ENCODE results near the gene MED1.
A peak's percentile ranks its signal among the peaks of the same experiment; 100 is the strongest.
"Not testable (repeated sequence)": the region's sequence is repeated elsewhere in the genome, so short reads cannot be mapped to it uniquely, and the experiment has no call there.

Gene MED1

GRCh38 chr17:39450847-39451581 lies at the start of gene MED1:
Gene MED1 (minus strand): TSS chr17:39451263. CDS start chr17:39451062, 201 bp downstream.
- peak; percentile 96 for DNase-seq (ENCODE audit: low spot score)

- not testable (repeated sequence) for DNase-seq (ENCODE audit: low spot score)
These were observed 45.9 kb upstream of the MED1 start for GRCh38 chr17:39496921-39497320.

GRCh38 chr17:39487946-39488345 lies 36.9 kb upstream of the MED1 start:
- DNase-seq (ENCODE audit: low spot score), result no peak

- not testable (repeated sequence) for DNase-seq (ENCODE audit: low spot score)
These were observed 36.4 kb upstream of the MED1 start for GRCh38 chr17:39487490-39487889.

- no peak for DNase-seq (ENCODE audit: low spot score)
These were observed 35.2 kb upstream of the MED1 start for GRCh38 chr17:39486242-39486641.

- DNase-seq (ENCODE audit: low spot score), result no peak
These were observed 34.5 kb upstream of the MED1 start for GRCh38 chr17:39485555-39485954.

- no peak for DNase-seq (ENCODE audit: low spot score)
These were observed 33.1 kb upstream of the MED1 start for GRCh38 chr17:39484178-39484577.

- no peak for DNase-seq (ENCODE audit: low spot score)
These were observed 32.4 kb upstream of the MED1 start for GRCh38 chr17:39483506-39483905.

GRCh38 chr17:39479631-39480030 lies 28.6 kb upstream of the MED1 start:
- not testable (repeated sequence) for DNase-seq (ENCODE audit: low spot score)

GRCh38 chr17:39473310-39473709 lies 22.2 kb upstream of the MED1 start:
- DNase-seq (ENCODE audit: low spot score), result no peak

- not testable (repeated sequence) for DNase-seq (ENCODE audit: low spot score)
These were observed 17.5 kb upstream of the MED1 start for GRCh38 chr17:39468610-39469009.

- not testable (repeated sequence) for DNase-seq (ENCODE audit: low spot score)
These were observed 13.6 kb upstream of the MED1 start for GRCh38 chr17:39464639-39465181.

GRCh38 chr17:39462631-39463375 lies 11.7 kb upstream of the MED1 start:
- no peak for DNase-seq (ENCODE audit: low spot score)

GRCh38 chr17:39461926-39462569 lies 11.0 kb upstream of the MED1 start:
- peak; percentile 21 for DNase-seq (ENCODE audit: low spot score)

GRCh38 chr17:39461113-39461925 lies 10.3 kb upstream of the MED1 start, which contains the start of gene CDK12:
Gene CDK12 (plus strand): TSS chr17:39461486. CDS start chr17:39462072, 586 bp downstream.
- peak; percentile 98 for DNase-seq (ENCODE audit: low spot score)

GRCh38 chr17:39455919-39456318 lies 4.9 kb upstream of the MED1 start:
- no peak for DNase-seq (ENCODE audit: low spot score)

GRCh38 chr17:39450051-39450450 lies 1.0 kb downstream of the MED1 start:
- no peak for DNase-seq (ENCODE audit: low spot score)

GRCh38 chr17:39447561-39447960 lies 3.5 kb downstream of the MED1 start:
- no peak for DNase-seq (ENCODE audit: low spot score)

- no peak for DNase-seq (ENCODE audit: low spot score)
These were observed 7.7 kb downstream of the MED1 start for GRCh38 chr17:39443326-39443725.

- not testable (repeated sequence) for DNase-seq (ENCODE audit: low spot score)
These were observed 11.2 kb downstream of the MED1 start for GRCh38 chr17:39439868-39440267.

GRCh38 chr17:39429600-39429999 lies 21.5 kb downstream of the MED1 start:
- no peak for DNase-seq (ENCODE audit: low spot score)

- no peak for DNase-seq (ENCODE audit: low spot score)
These were observed 34.9 kb downstream of the MED1 start for GRCh38 chr17:39416141-39416540.

Measured in CD4-positive, alpha-beta T cell treated with Interleukin-2 at 100 ng/mL for 4 hours (primary cell).